Measurements from ENCODE around the gene THSD4. TPM values are rescaled to one million over a fixed set of nuclear protein-coding genes. Genes with fewer than 3 reads are reported as not detected.

The THSD4 gene
- total and polyA plus RNA-seq, 2 of the 4 experiments (the other 2 are of a cell fraction) = 25.5 to 31.1 TPM

GRCh38 chr15:71465131-71465955, 350.1 kb downstream of the THSD4 start:
- Histone ChIP-seq H3K79me1 (ENCODE audit: low read depth in 1 of 2, low read length in 2 of 2) (peaks cover 0 to 11% of the 10 kb centered on the region in 2 experiments; a peak in 1 of 4 replicates), H2BK120ac (ENCODE audit: low read depth, low read length) (no peak overlapping the region), H2AK9ac (replicated peaks; ENCODE audit: low read depth, low read length, poor library complexity) (no peak overlapping the region), H4K20me1 (ENCODE audit: insufficient read depth, low read length) (peaks cover 8% of the 10 kb centered on the region), H3K27me3 (ENCODE audit: control insufficient read depth, insufficient read depth, low read length) (no peaks in the 10 kb centered on the region), H3K14ac (replicated peaks; ENCODE audit: low read depth, low read length) (no peak overlapping the region), H2AK5ac (ENCODE audit: low read depth, low read length) (no peak overlapping the region), H3K23ac (ENCODE audit: low read depth, low read length) (no peak overlapping the region), H3K36me3 (ENCODE audit: control insufficient read depth, insufficient read depth, low read length) (no peaks in the 10 kb centered on the region), H4K8ac (ENCODE audit: low read depth in 2 of 2, low read length in 2 of 2) (no peak overlapping the region), H3K4me2 (ENCODE audit: low read depth, low read length) (no peak overlapping the region), H4K91ac (ENCODE audit: insufficient read depth, low read depth, low read length) (no peak overlapping the region), H3K18ac (ENCODE audit: low read depth, low read length) (no peak overlapping the region), H3K27ac (ENCODE audit: insufficient read depth, low read length) (no peak overlapping the region), H3K4ac (ENCODE audit: low read depth, low read length) (no peak overlapping the region), H3K4me1 (ENCODE audit: control insufficient read depth, insufficient read depth, low read length) (no peaks in the 10 kb centered on the region), H3K9me3 (ENCODE audit: control insufficient read depth, insufficient read depth, low read length) (no peaks in the 10 kb centered on the region), H3K56ac (ENCODE audit: extremely low read depth, insufficient read depth, low read length) (no peak overlapping the region), H3K9ac (ENCODE audit: low read depth, low read length) (no peak overlapping the region), H2BK5ac (ENCODE audit: low read depth, low read length, poor library complexity, severe bottlenecking) (no peak overlapping the region), H2BK20ac (ENCODE audit: low read depth, low read length) (no peak overlapping the region), H3K4me3 (ENCODE audit: insufficient read depth, low read depth, low read length) (no peak overlapping the region), H2AFZ (replicated peaks; ENCODE audit: low read length, poor library complexity) (no peak overlapping the region), H2BK15ac (ENCODE audit: low read depth, low read length) (no peak overlapping the region), H4K5ac (ENCODE audit: low read depth, low read length) (no peak overlapping the region), H3K9me1 (ENCODE audit: insufficient read depth, low read length) (no peaks in the 10 kb centered on the region; the same call in 1 of the 2 replicates)
- TF ChIP-seq NFE2L2 (IDR thresholded peaks at IDR 0.05; ENCODE audit: low read depth, low read length) (no peak), SMC3 (IDR thresholded peaks at IDR 0.05; ENCODE audit: low read depth, low read length) (no peak), RFX5 (IDR thresholded peaks at IDR 0.05; ENCODE audit: low read depth, low read length) (no peak), RAD21 (IDR thresholded peaks at IDR 0.05; ENCODE audit: low read length) (no peak)
- DNase-seq = no peak
- in situ Hi-C loops (cut with MboI; ENCODE audit: low sequenced_read_pairs) = no loop called here
- ChIA-PET CTCF (no interaction called here), POLR2A (ENCODE audit: unreplicated experiment) (no interaction called here)
- intact Hi-C loops (cut with micrococcal nuclease) = no loop called here
- ATAC-seq (ENCODE audit: low read depth) = no peak
- no CpG with 5 or more reads among the region's 3 CpGs for WGBS, 2 experiments (ENCODE audit: extremely low coverage in 2 of 2, insufficient read length in 1 of 2)
- dilution Hi-C loops (cut with HindIII; ENCODE audit: low sequenced_read_pairs, unreplicated experiment) = no loop called here
- no TSS peak for BruUV-seq (replicated peaks)

Data from IMR-90 (cell line).